HepG2 (cell line): ENCODE results near the gene OR2AG2. TPM values are rescaled to one million over a fixed set of nuclear protein-coding genes. Genes with fewer than 3 reads are reported as not detected.

ENCODE experiments used
- ATAC-seq: fragments of 200-7000 bp; cut with Tn5 transposase; 3 replicates; pipeline ENCODE4 v1.9.1; 2020; ENCODE audit warnings: mild to moderate bottlenecking, moderate library complexity
- BruUV-seq: library from RNA; stranded (reverse); fragments of 400-500 nt; replicated peaks from 2 replicates; lab custom pipeline; 2021; lab: Mats Ljungman, UMichigan
- CTCF ChIA-PET: fragments of 300-600 bp; formaldehyde crosslinking; extraction: SDS; loops from one replicate; lab custom pipeline; 2021; ENCODE audit warnings: low total read pairs, inconsistent platforms, low intra/inter-chr PET ratio; lab: Yijun Ruan, JAX
- POLR2A ChIA-PET: fragments of 350-600 bp; sonication (Branson Sonifier 250); formaldehyde crosslinking; loops from one replicate; lab custom pipeline; 2020; ENCODE audit warnings: antibody characterized with exemption, inconsistent platforms; lab: Yijun Ruan, JAX
- DNase-seq: peaks from one replicate; pipeline ENCODE4 v3.0.0-alpha.2; 2015; ENCODE audit warnings: low spot score
- FAIRE-seq: peaks from 3 replicates; lab custom pipeline; 2011; peaks lifted over from hg19 to GRCh38; lab: Jason Lieb, UNC
- H2AFZ ChIP-seq: one replicate; pipeline ENCODE4 v1.6.1; 2011; ENCODE audit warnings: low read length, inconsistent platforms
- H3K27ac ChIP-seq: fragments of 300-600 bp; 3 replicates; pipeline ENCODE4 v1.8.0; 2011; ENCODE audit warnings: mixed run types, mild to moderate bottlenecking, mixed read lengths, low read length, inconsistent platforms; ENCODE audit not compliant: insufficient read depth; ENCODE audit errors: extremely low read length
- H3K27me3 ChIP-seq, 2 experiments: fragments of 200-600 bp in 1 of 2; 2 replicates in 1 of 2; 3 replicates in 1 of 2; pipeline versions ENCODE4 v1.6.0 to v1.8.0; 2011; ENCODE audit warnings: low read length in 2 of 2, mild to moderate bottlenecking in 2 of 2, moderate library complexity in 2 of 2, inconsistent platforms in 1 of 2; ENCODE audit not compliant: insufficient read depth in 2 of 2, control insufficient read depth in 1 of 2
- H3K36me3 ChIP-seq, 2 experiments: fragments of 200-600 bp in 1 of 2; replicated peaks in 1 of 2; 2 replicates in 1 of 2; 3 replicates in 1 of 2; pipeline versions ENCODE4 v1.5.1 to v1.8.0; 2011; ENCODE audit warnings: low read length in 2 of 2, inconsistent platforms in 1 of 2; ENCODE audit not compliant: insufficient read depth in 2 of 2, control insufficient read depth in 1 of 2
- H3K4me1 ChIP-seq: 2 replicates; pipeline ENCODE4 v1.5.1; 2012; ENCODE audit warnings: low read length, inconsistent platforms; ENCODE audit not compliant: insufficient read depth
- H3K4me2 ChIP-seq: 2 replicates; pipeline ENCODE4 v1.6.0; 2011; ENCODE audit warnings: low read depth, low read length, inconsistent platforms
- H3K4me3 ChIP-seq, 3 experiments: fragments of 200-600 bp in 1 of 3; sonication (generic), shearing (Covaris generic) in 1 of 3; replicated peaks in 1 of 3; 2 replicates each; pipeline ENCODE4 v1.5.1; 2011 to 2016; ENCODE audit warnings: low read length in 3 of 3, inconsistent platforms in 2 of 3, low read depth in 2 of 3, mild to moderate bottlenecking in 2 of 3, control low read depth in 1 of 3, mixed read lengths in 1 of 3; ENCODE audit not compliant: insufficient read depth in 1 of 3
- H3K79me2 ChIP-seq: one replicate; pipeline ENCODE4 v1.6.1; 2011; ENCODE audit warnings: low read length, inconsistent platforms; ENCODE audit not compliant: insufficient read depth
- H3K9ac ChIP-seq: 2 replicates; pipeline ENCODE4 v1.6.0; 2011; ENCODE audit warnings: mild to moderate bottlenecking, low read depth, low read length, inconsistent platforms; ENCODE audit not compliant: insufficient read depth
- H3K9me3 ChIP-seq: 2 replicates; pipeline ENCODE4 v1.5.1; 2012; ENCODE audit warnings: mild to moderate bottlenecking, low read length
- H4K20me1 ChIP-seq: 2 replicates; pipeline ENCODE4 v1.6.0; 2011; ENCODE audit warnings: inconsistent platforms, mild to moderate bottlenecking, low read length, moderate library complexity; ENCODE audit not compliant: insufficient read depth
- ARNTL ChIP-seq: sonication (generic); formaldehyde crosslinking; IDR thresholded peaks from 2 replicates; pipeline ENCODE4 v1.4.0; 2020; ENCODE audit warnings: mild to moderate bottlenecking, missing genetic modification reagents
- DZIP1 ChIP-seq: sonication (generic); formaldehyde crosslinking; IDR thresholded peaks from 2 replicates; pipeline ENCODE4 v1.5.0; 2020; ENCODE audit warnings: mild to moderate bottlenecking, missing genetic modification reagents
- EED ChIP-seq: sonication (generic); formaldehyde crosslinking; IDR thresholded peaks from 2 replicates; pipeline ENCODE4 v1.5.0; 2020; ENCODE audit warnings: mild to moderate bottlenecking, missing genetic modification reagents
- HMG20A ChIP-seq: IDR thresholded peaks from 2 replicates; pipeline ENCODE4 v1.6.1; 2016; ENCODE audit warnings: borderline replicate concordance
- KDM3A ChIP-seq: IDR thresholded peaks from 2 replicates; pipeline ENCODE4 v1.6.1; 2018; ENCODE audit warnings: low read depth, missing compliant biosample characterization
- NR1H2 ChIP-seq: sonication (generic); formaldehyde crosslinking; IDR thresholded peaks from 2 replicates; pipeline ENCODE4 v1.8.1; 2022; ENCODE audit warnings: low read depth, missing genetic modification reagents, borderline replicate concordance
- RFX3 ChIP-seq: IDR thresholded peaks from 2 replicates; pipeline ENCODE4 v1.6.1; 2016; ENCODE audit warnings: missing biosample characterization, missing genetic modification reagents
- RFX5 ChIP-seq: IDR thresholded peaks from 2 replicates; pipeline ENCODE4 v1.6.1; 2011; ENCODE audit warnings: low read depth, low read length, improper control_type of control experiment
- SKIL ChIP-seq: sonication (generic); formaldehyde crosslinking; IDR thresholded peaks from 2 replicates; pipeline ENCODE4 v1.8.0; 2022; ENCODE audit warnings: missing genetic modification reagents, mild to moderate bottlenecking, moderate library complexity, borderline replicate concordance
- SMYD3 ChIP-seq: sonication (generic); formaldehyde crosslinking; IDR thresholded peaks from 2 replicates; pipeline ENCODE4 v1.8.1; 2023; ENCODE audit warnings: mild to moderate bottlenecking, missing genetic modification reagents
- SP4 ChIP-seq: sonication (generic); formaldehyde crosslinking; IDR thresholded peaks from 2 replicates; pipeline ENCODE4 v1.8.1; 2023; ENCODE audit warnings: mild to moderate bottlenecking, missing genetic modification reagents
- TIGD3 ChIP-seq: sonication (generic); formaldehyde crosslinking; IDR thresholded peaks from 2 replicates; pipeline ENCODE4 v1.5.1; 2020; ENCODE audit warnings: mild to moderate bottlenecking, missing genetic modification reagents, borderline replicate concordance
- ZBTB25 ChIP-seq: IDR thresholded peaks from 2 replicates; pipeline ENCODE4 v1.6.1; 2018; ENCODE audit warnings: missing genetic modification reagents
- ZNF280B ChIP-seq: sonication (generic); formaldehyde crosslinking; IDR thresholded peaks from 2 replicates; pipeline ENCODE4 v1.5.0; 2020; ENCODE audit warnings: missing genetic modification reagents, mild to moderate bottlenecking, borderline replicate concordance
- ZNF703 ChIP-seq: sonication (generic); formaldehyde crosslinking; IDR thresholded peaks from 2 replicates; pipeline ENCODE4 v1.5.1; 2020; ENCODE audit warnings: missing genetic modification reagents, mild to moderate bottlenecking, moderate library complexity, borderline replicate concordance
- ZNF761 ChIP-seq: sonication (generic); formaldehyde crosslinking; conservative IDR thresholded peaks from 2 replicates; pipeline ENCODE4 v1.4.0; 2020; ENCODE audit warnings: mild to moderate bottlenecking, missing genetic modification reagents
- in situ Hi-C: cut with HindIII; loops from 2 replicates; pipeline ENCODE4 v1.10.0; 2017; ENCODE audit warnings: low pct_unique_long_range_greater_than_20kb; ENCODE audit not compliant: extremely low pct_ligation_motif_present
- intact Hi-C: fragments of 100-400 bp; cut with micrococcal nuclease; formaldehyde crosslinking; loops from one replicate; pipeline ENCODE4 v1.10.0; 2022; ENCODE audit not compliant: unreplicated experiment
- polyA plus RNA-seq, 8 experiments: library from polyadenylated mRNA; depleted of rRNA in 3 of 8; stranded (reverse) in 7 of 8; unstranded in 1 of 8; fragments of >200 nt; fragmentation: Illumina TruSeq in 4 of 8; extraction: Trizol in 4 of 8; gene quantifications; 2 replicates each; pipeline versions ENCODE4 v1.2.1 to v1.2.3, GENCODE V29; 2011 to 2016; ENCODE audit warnings: low read depth in 4 of 8, missing spikeins in 1 of 8, mixed read lengths in 1 of 8; ENCODE audit not compliant: insufficient read depth in 1 of 8
- total RNA-seq, 5 experiments: library from RNA; depleted of rRNA; stranded (reverse); fragments of >200 nt; fragmentation: Illumina TruSeq; extraction: Trizol; gene quantifications; 2 replicates each; pipeline ENCODE4 v1.2.3, GENCODE V29; 2016; ENCODE audit warnings: low read depth in 1 of 5

The OR2AG2 gene
- total and polyA plus RNA-seq, 2 of the 13 experiments (the other 11 are each of a cell fraction or from before 2014, with no cell fraction given) = not detected

GRCh38 chr11:6780829-6781228 is 9.1 kb upstream of the OR2AG2 start:
- H3K79me2 ChIP-seq = no peaks in the 10 kb centered on the region
- TF ChIP-seq RFX5 = no peak
- TF ChIP-seq SKIL (CRISPR knock-in tag) = no peak
- no peak for TF ChIP-seq RFX3
- no peak for TF ChIP-seq DZIP1
- no peak for TF ChIP-seq SP4 (CRISPR knock-in tag)
- TF ChIP-seq ARNTL (CRISPR knock-in tag) = no peak
- no peak for TF ChIP-seq SMYD3 (CRISPR knock-in tag)
- no peak for TF ChIP-seq KDM3A (CRISPR knock-in tag)
- TF ChIP-seq ZBTB25 (CRISPR knock-in tag) = no peak
- no peak for TF ChIP-seq ZNF761 (CRISPR knock-in tag)
- TF ChIP-seq TIGD3 (CRISPR knock-in tag) = no peak
- TF ChIP-seq NR1H2 (CRISPR knock-in tag) = no peak
- TF ChIP-seq EED (CRISPR knock-in tag) = no peak
- no peak for TF ChIP-seq ZNF280B (CRISPR knock-in tag)
- no peak for TF ChIP-seq HMG20A (CRISPR knock-in tag)
- TF ChIP-seq ZNF703 (CRISPR knock-in tag) = no peak
- ChIA-PET CTCF (no interaction called here), POLR2A (no interaction called here)
- DNase-seq = no peak
- H3K27me3 ChIP-seq = no peaks in the 10 kb centered on the region
- no peak overlapping the region for H3K4me3 ChIP-seq
- H3K4me1 ChIP-seq = no peaks in the 10 kb centered on the region
- H3K9me3 ChIP-seq = no peaks in the 10 kb centered on the region
- FAIRE-seq = no peak
- ATAC-seq = no peak
- intact Hi-C loops = no loop called here
- H3K36me3 ChIP-seq = no peaks in the 10 kb centered on the region
- H2AFZ ChIP-seq = no peak overlapping the region
- in situ Hi-C loops = no loop called here
- no peak overlapping the region for H3K4me2 ChIP-seq
- H4K20me1 ChIP-seq = no peaks in the 10 kb centered on the region
- BruUV-seq = no TSS peak
- H3K9ac ChIP-seq = no peak overlapping the region
- H3K27ac ChIP-seq = no peak overlapping the region
